Sigmoid colon (tissue), 7 donors: ENCODE measurements around the gene CEACAM19. TPM values are rescaled to one million over a fixed set of nuclear protein-coding genes. Genes with fewer than 3 reads are reported as not detected.
A peak's percentile ranks its signal among the peaks of the same experiment; 100 is the strongest.
"Not testable (repeated sequence)": the region's sequence is repeated elsewhere in the genome, so short reads cannot be mapped to it uniquely, and the experiment has no call there.

Experiments
- DNase-seq: peaks from one replicate; pipeline ENCODE4 v3.0.0-alpha.2; 2019
- H3K27ac ChIP-seq, 4 donors: fragments of 200-600 bp; sonication (generic); one replicate each; pipeline ENCODE4 v1.5.1; 2016 to 2019; ENCODE audit warnings: mild to moderate bottlenecking in 1 of 4
- H3K27me3 ChIP-seq, 3 donors: fragments of 200-600 bp; sonication (generic); one replicate each; pipeline ENCODE4 v1.5.1; 2019; ENCODE audit warnings: mild to moderate bottlenecking in 1 of 3
- H3K36me3 ChIP-seq, 4 donors: fragments of 200-600 bp; sonication (generic); one replicate each; pipeline ENCODE4 v1.5.1; 2016 to 2019
- H3K4me1 ChIP-seq, 4 donors: fragments of 200-600 bp; sonication (generic); one replicate each; pipeline ENCODE4 v1.5.1; 2017 to 2019
- H3K4me3 ChIP-seq, 4 donors: fragments of 200-600 bp; sonication (generic); one replicate each; pipeline ENCODE4 v1.5.1; 2017 to 2019; ENCODE audit warnings: mild to moderate bottlenecking in 2 of 4, moderate library complexity in 1 of 4
- H3K9me3 ChIP-seq, 4 donors: fragments of 200-600 bp in 3 of 4; sonication (generic) in 3 of 4; one replicate each; pipeline versions ENCODE4 v1.5.1 to v1.6.1; 2013 to 2019
- CTCF ChIP-seq, 4 experiments: fragments of 450-650 bp in 3 of 4; fragments of 200-600 bp in 1 of 4; IDR thresholded peaks; one replicate each; pipeline ENCODE4 v1.5.1; 2016 to 2019; ENCODE audit warnings: antibody characterized with exemption in 4 of 4, mild to moderate bottlenecking in 3 of 4, moderate library complexity in 2 of 4
- EP300 ChIP-seq, 4 donors: sonication (generic); formaldehyde crosslinking; IDR thresholded peaks; one replicate each; pipeline ENCODE4 v1.6.1; 2017; ENCODE audit warnings: antibody characterized with exemption in 4 of 4
- POLR2A ChIP-seq, 2 donors: fragments of 450-650 bp; IDR thresholded peaks; one replicate each; pipeline ENCODE4 v1.6.1; 2016; ENCODE audit warnings: antibody characterized with exemption in 2 of 2, mild to moderate bottlenecking in 2 of 2, moderate library complexity in 2 of 2
- POLR2AphosphoS5 ChIP-seq, 4 donors: sonication (generic); formaldehyde crosslinking; IDR thresholded peaks; one replicate each; pipeline ENCODE4 v1.6.1; 2017; ENCODE audit warnings: antibody characterized with exemption in 4 of 4
- WGBS, 2 donors: extraction: QIAGEN DNeasy Blood & Tissue Kit; methylation state at CpG; one replicate each; pipeline ENCODE4 v1.1.7; 2013; 5-methylcytosine and 5-hydroxymethylcytosine counted together
- intact Hi-C: fragments of 100-400 bp; cut with DNase I; formaldehyde crosslinking; loops from one replicate; pipeline ENCODE4 v1.15.1; 2023
- polyA plus RNA-seq, 3 donors: library from polyadenylated mRNA; stranded (reverse); fragments of 200-250 nt; gene quantifications; one replicate each; pipeline ENCODE4 v1.2.3, GENCODE V29; 2013
- total RNA-seq, 4 donors: library from RNA; depleted of rRNA; stranded (reverse); fragments of >200 nt; gene quantifications; one replicate each; pipeline ENCODE4 v1.1.0, GENCODE V29; 2016
- donor health status: healthy with polysubstance abuse.
- donor health status: Bipolar disorder and iron deficiency.
- donor health status: healthy.

CEACAM19 gene
- total and polyA plus RNA-seq, 7 donors: 0.60 to 5.3 (median 1.4) TPM

GRCh38 chr19:44717603-44718002 lies 46.3 kb downstream of the CEACAM19 start:
- no peaks in the 10 kb centered on the region for H3K27me3 ChIP-seq
- no peak overlapping the region for H3K4me3 ChIP-seq
- WGBS, 2 donors: 85 to 91% methylated on average over 6 of the region's 6 CpGs
- no peak for TF ChIP-seq CTCF (IDR thresholded peaks at IDR 0.05)
- TF ChIP-seq POLR2A (IDR thresholded peaks at IDR 0.05): no peak
- no peak for TF ChIP-seq EP300 (IDR thresholded peaks at IDR 0.05)
- TF ChIP-seq POLR2AphosphoS5 (IDR thresholded peaks at IDR 0.05): no peak
- H3K36me3 ChIP-seq: no peaks in the 10 kb centered on the region
- no peak for DNase-seq
- peaks cover 0 to 19% (median 14%) of the 10 kb centered on the region in 4 donors for H3K4me1 ChIP-seq
- intact Hi-C loops: no loop called here
- H3K9me3 ChIP-seq: no peaks in the 10 kb centered on the region
- peak overlapping the region in 2 of 4 donors; percentile 74 to 79 for H3K27ac ChIP-seq

DNA sequence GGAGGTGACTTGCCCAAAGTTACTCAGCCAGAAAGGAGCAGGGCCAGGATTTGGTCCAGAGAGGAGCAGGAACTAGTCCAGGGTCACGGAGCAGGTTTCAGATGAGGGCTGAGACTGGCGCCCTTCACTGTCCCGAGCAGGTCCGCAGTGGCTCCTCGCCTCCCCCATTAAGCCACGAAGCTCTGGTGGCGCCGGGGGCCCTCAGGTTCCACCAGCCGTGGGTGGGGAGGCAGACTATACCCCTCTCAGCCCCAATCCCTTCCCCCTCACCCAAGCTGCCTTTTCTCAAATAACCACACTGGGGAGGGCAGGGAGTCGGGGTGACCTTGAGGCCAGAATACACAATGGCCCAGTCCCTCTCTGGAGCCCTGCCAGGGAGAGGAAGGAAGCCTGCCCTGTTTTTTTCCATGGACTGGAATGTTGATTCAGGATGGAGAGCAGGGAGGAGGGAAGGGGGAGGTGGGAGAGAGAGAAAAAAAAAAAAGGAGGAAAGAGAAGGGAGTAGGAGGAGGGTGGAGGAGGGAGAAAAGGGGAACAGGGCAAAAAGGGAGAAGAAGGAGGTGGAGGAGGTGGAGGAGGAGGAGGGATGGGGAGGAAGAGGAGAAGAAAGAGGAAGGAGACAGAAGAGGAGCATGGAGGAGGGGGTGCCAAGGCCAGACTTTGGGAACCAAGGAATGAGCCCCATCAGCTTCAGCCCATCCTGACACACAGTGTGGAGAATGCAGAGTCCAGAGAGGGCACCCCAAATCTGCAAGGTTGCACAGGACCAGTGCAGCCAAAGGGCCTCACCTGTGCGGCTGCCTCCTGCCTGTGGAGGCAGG lies 47.4 kb downstream of the CEACAM19 start:
- H3K4me3 ChIP-seq: peak overlapping the region in 1 of 4 donors; percentile 21
- WGBS, 2 donors: 14 to 43% methylated on average over 11 of the region's 11 CpGs
- no peaks in the 10 kb centered on the region for H3K9me3 ChIP-seq
- H3K4me1 ChIP-seq: peaks cover 0 to 28% (median 15%) of the 10 kb centered on the region in 4 donors
- TF ChIP-seq POLR2A (IDR thresholded peaks at IDR 0.05) (no peak), CTCF (IDR thresholded peaks at IDR 0.05) (no peak), POLR2AphosphoS5 (IDR thresholded peaks at IDR 0.05) (peak in 2 of 4 donors; percentile 21 to 25), EP300 (IDR thresholded peaks at IDR 0.05) (no peak)
- H3K27me3 ChIP-seq: no peaks in the 10 kb centered on the region
- peak overlapping the region; percentile 61 to 79 (median 70) for H3K27ac ChIP-seq
- intact Hi-C loops: no loop called here
- peak; percentile 83 for DNase-seq
- H3K36me3 ChIP-seq: no peaks in the 10 kb centered on the region

DNA sequence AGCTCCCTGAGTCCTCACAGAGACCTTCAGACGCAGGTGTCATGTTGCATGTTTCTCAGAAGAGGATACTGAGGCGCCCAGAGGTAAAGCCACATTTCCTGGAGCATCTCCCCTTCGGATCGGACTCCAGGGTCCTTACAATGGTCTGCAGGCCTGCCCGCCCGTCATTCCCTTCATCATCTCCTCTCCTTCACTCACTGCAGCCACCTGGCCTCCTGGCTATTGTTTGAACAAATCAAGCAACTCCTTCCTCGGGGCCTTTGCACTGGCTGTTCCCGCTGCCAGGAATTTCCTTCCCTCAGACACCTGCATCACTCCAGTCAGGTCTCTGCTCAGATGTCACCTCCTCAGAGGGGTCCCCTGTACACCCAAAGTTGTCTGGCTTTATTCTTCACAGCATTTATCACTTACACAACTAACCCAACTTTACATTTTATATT lies 48.0 kb downstream of the CEACAM19 start:
- TF ChIP-seq POLR2A (IDR thresholded peaks at IDR 0.05): no peak
- no peak for TF ChIP-seq CTCF (IDR thresholded peaks at IDR 0.05)
- TF ChIP-seq POLR2AphosphoS5 (IDR thresholded peaks at IDR 0.05): no peak
- no peak for TF ChIP-seq EP300 (IDR thresholded peaks at IDR 0.05)
- Histone ChIP-seq H3K4me3 (no peak overlapping the region), H3K27ac (peak overlapping the region in 3 of 4 donors; percentile 61 to 79 (median 74)), H3K9me3 (no peaks in the 10 kb centered on the region), H3K36me3 (no peaks in the 10 kb centered on the region), H3K4me1 (peaks cover 0 to 35% (median 20%) of the 10 kb centered on the region in 4 donors), H3K27me3 (no peaks in the 10 kb centered on the region)
- 40 to 78% methylated on average over 8 of the region's 8 CpGs for WGBS, 2 donors
- no peak for DNase-seq
- intact Hi-C loops: no loop called here

DNA sequence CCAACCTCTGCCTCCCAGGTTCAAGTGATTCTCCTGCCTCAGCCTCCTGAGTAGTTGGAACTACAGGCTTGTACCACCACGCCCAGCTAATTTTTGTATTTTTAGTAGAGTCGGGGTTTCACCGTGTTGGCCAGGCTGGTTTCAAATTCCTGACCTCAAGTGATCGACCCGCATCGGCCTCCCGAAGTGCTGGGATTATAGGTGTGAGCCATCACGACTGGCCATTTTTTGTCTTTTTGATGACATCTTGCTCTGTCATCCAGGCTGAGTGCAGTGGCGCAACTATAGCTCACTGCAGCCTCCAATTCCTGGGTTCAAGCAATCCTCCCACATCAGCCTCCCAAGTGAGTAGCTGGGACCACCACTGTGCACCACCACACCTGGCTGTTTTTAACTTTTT lies 49.1 kb downstream of the CEACAM19 start:
- DNase-seq: not testable (repeated sequence)
- peaks cover 0 to 46% (median 31%) of the 10 kb centered on the region in 4 donors for H3K4me1 ChIP-seq

DNA sequence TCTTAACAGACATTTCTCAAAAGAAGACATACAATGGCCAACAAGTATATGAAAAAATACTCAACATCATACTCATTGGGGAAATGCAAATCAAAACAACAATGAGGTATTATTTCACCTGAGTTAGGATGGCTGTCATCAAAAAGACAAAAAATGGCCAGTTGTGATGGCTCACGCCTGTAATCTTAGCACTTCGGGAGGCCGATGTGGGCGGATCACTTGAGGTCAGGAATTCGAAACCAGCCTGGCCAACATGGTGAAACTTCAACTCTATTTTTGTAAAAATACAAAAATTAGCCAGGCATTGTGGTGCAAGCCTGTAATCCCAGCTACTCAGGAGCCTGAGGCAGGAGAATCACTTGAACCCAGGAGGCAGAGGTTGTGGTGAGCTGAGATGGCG lies 49.7 kb downstream of the CEACAM19 start:
- no peak for DNase-seq
- H3K4me3 ChIP-seq: no peak overlapping the region
- no peaks in the 10 kb centered on the region for H3K27me3 ChIP-seq
- H3K4me1 ChIP-seq: peaks cover 0 to 46% (median 32%) of the 10 kb centered on the region in 4 donors
- 82 to 84% methylated on average over 6 of the region's 6 CpGs for WGBS, 2 donors
- no peak for TF ChIP-seq POLR2AphosphoS5 (IDR thresholded peaks at IDR 0.05)
- TF ChIP-seq CTCF (IDR thresholded peaks at IDR 0.05): no peak
- TF ChIP-seq POLR2A (IDR thresholded peaks at IDR 0.05): no peak
- no peak for TF ChIP-seq EP300 (IDR thresholded peaks at IDR 0.05)
- no peaks in the 10 kb centered on the region for H3K9me3 ChIP-seq
- intact Hi-C loops: no loop called here
- no peak overlapping the region for H3K27ac ChIP-seq
- no peaks in the 10 kb centered on the region for H3K36me3 ChIP-seq

More for the DNA sequence above, 49.1 kb downstream of the CEACAM19 start:
- H3K27ac ChIP-seq, H3K9me3 ChIP-seq, H3K4me3 ChIP-seq, intact Hi-C loops, H3K27me3 ChIP-seq, H3K36me3 ChIP-seq: not testable (repeated sequence)
- WGBS, 2 donors: 85 to 94% methylated on average over 9 of the region's 9 CpGs

DNA sequence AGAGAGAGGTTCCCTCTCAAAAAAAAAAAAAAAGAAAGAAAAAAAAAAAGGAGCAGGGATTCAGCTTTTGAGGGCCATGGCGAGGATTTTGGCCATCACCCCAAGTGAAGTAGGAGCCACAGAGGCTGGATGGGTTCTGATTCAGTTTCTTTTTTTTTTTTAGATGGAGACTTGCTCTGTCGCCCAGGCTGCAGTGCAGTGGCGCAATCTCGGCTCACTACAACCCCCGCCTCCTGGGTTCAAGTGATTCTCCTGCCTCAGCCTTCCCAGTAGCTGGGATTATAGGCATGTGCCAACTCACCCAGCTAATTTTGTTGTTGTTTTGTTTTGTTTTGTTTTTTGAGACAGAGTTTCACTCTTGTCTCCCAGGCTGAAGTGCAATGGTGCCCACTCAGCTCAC lies 50.1 kb downstream of the CEACAM19 start:
- peaks cover 0 to 46% (median 32%) of the 10 kb centered on the region in 4 donors for H3K4me1 ChIP-seq
- intact Hi-C loops, H3K27ac ChIP-seq: not testable (repeated sequence)

More for the DNA sequence above, 50.1 kb downstream of the CEACAM19 start:
- not testable (repeated sequence) for H3K27me3 ChIP-seq, H3K9me3 ChIP-seq, H3K36me3 ChIP-seq, H3K4me3 ChIP-seq, DNase-seq
- WGBS, 2 donors: 89 to 94% methylated on average over 5 of the region's 5 CpGs
